Measurements from ENCODE around the gene KAT2B.

KAT2B gene

DNA sequence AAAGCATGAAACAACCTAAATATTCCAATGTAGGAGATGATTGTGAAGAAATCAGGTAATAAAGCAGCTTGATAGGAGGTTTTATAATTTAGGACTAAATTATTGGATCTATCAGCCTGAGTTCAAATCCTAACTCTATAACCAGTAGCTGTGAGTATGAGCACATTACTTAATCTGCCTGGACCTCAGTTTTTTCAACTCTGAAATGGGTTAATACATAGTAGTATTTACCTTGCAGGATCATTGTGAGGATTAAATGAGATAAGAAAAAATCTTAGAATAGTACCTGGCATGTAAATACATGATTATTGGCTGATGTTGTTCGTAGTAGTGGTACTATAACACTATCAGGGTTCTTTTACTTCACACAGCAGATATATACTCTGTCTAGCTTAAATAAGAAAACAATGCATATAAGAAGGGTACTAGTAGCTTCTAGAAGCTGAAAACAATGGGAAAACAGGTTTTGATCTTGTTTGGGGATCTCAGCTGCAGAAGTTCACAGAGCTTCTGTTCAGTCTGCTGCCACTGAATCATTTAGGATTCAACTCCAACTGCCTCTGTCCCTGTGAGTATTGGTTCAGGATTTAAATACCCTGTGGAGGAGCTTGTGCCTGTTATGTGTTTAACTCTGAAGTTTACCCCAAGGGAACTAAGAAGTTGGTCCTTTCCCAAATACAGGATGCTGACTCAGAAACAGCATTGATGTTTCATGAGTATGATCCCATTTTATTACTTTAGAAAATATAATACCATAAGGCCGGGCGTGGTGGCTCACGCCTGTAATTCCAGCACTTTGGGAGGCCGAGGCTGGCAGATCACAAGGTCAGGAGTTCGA, 34.2 kb downstream of the KAT2B start:
- Histone ChIP-seq H2BK120ac (ENCODE audit: low read depth, low read length) (no peak overlapping the region), H3K56ac (ENCODE audit: low read length) (no peak overlapping the region), H2BK5ac (ENCODE audit: low read length) (no peak overlapping the region), H3K27ac (ENCODE audit: low read depth, low read length) (no peak overlapping the region), H2AK5ac (ENCODE audit: low read length) (no peak overlapping the region), H3K4me1 (ENCODE audit: control insufficient read depth, low read depth, low read length) (no peaks in the 10 kb centered on the region), H2BK15ac (replicated peaks; ENCODE audit: low read depth) (no peak overlapping the region), H3K4ac (ENCODE audit: low read depth, low read length) (no peak overlapping the region), H3K79me2 (ENCODE audit: control insufficient read depth, insufficient read depth, low read length) (no peaks in the 10 kb centered on the region), H3K4me2 (ENCODE audit: low read length) (no peak overlapping the region), H3K23ac (ENCODE audit: low read length) (no peak overlapping the region), H3K9ac (ENCODE audit: low read length) (no peak overlapping the region), H3K36me3 (ENCODE audit: control insufficient read depth, insufficient read depth, low read length) (no peaks in the 10 kb centered on the region), H4K5ac (ENCODE audit: low read length) (no peak overlapping the region), H3K4me3 (ENCODE audit: low read length) (no peak overlapping the region), H3K79me1 (ENCODE audit: low read length) (no peaks in the 10 kb centered on the region), H4K8ac (ENCODE audit: low read depth, low read length) (no peak overlapping the region), H3K18ac (ENCODE audit: low read length) (no peak overlapping the region), H3K27me3 (ENCODE audit: insufficient read depth, low read length, poor library complexity) (no peaks in the 10 kb centered on the region)
- no peak for DNase-seq
- WGBS (ENCODE audit: extremely low coverage, insufficient coverage, low lambda C conversion rate), result no CpG with 5 or more reads among the region's 6 CpGs

DNA sequence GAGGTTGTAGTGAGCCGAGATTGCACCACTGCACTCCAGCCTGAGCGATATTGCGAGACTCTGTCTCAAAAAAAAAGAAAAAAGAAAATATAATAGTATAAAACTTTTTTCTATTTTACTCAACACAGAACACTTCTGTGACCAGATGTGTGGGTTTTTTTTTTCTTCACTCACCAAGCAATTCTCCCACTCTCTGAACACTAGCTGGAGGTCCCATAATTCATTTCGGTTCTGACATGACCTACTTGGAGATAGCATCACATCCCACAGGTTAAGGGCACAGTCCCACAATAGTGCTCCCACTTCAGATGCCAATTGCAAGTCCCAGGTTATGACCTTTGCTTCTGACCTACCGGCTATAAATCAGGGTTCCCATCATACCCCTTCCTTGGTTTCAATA, 35.0 kb downstream of the KAT2B start:
- WGBS (ENCODE audit: extremely low coverage, insufficient coverage, low lambda C conversion rate), result no CpG with 5 or more reads among the region's 5 CpGs
- Histone ChIP-seq H3K9ac (ENCODE audit: low read length) (no peak overlapping the region), H3K4ac (ENCODE audit: low read depth, low read length) (no peak overlapping the region), H2BK5ac (ENCODE audit: low read length) (no peak overlapping the region), H3K4me2 (ENCODE audit: low read length) (no peak overlapping the region), H4K8ac (ENCODE audit: low read depth, low read length) (no peak overlapping the region), H3K23ac (ENCODE audit: low read length) (no peak overlapping the region), H3K27me3 (ENCODE audit: insufficient read depth, low read length, poor library complexity) (no peaks in the 10 kb centered on the region), H3K79me2 (ENCODE audit: control insufficient read depth, insufficient read depth, low read length) (no peaks in the 10 kb centered on the region), H2BK15ac (replicated peaks; ENCODE audit: low read depth) (no peak overlapping the region), H2BK120ac (ENCODE audit: low read depth, low read length) (no peak overlapping the region), H3K36me3 (ENCODE audit: control insufficient read depth, insufficient read depth, low read length) (no peaks in the 10 kb centered on the region), H2AK5ac (ENCODE audit: low read length) (no peak overlapping the region), H3K4me1 (ENCODE audit: control insufficient read depth, low read depth, low read length) (no peaks in the 10 kb centered on the region), H3K27ac (ENCODE audit: low read depth, low read length) (no peak overlapping the region), H3K18ac (ENCODE audit: low read length) (no peak overlapping the region), H3K79me1 (ENCODE audit: low read length) (no peaks in the 10 kb centered on the region), H3K4me3 (ENCODE audit: low read length) (no peak overlapping the region), H4K5ac (ENCODE audit: low read length) (no peak overlapping the region), H3K56ac (ENCODE audit: low read length) (no peak overlapping the region)
- no peak for DNase-seq

- H3K4me3 ChIP-seq (ENCODE audit: low read length), result no peak overlapping the region
- WGBS (ENCODE audit: extremely low coverage, insufficient coverage, low lambda C conversion rate), result no CpG with 5 or more reads among the region's 6 CpGs
- H3K79me1 ChIP-seq (ENCODE audit: low read length), result no peaks in the 10 kb centered on the region
- no peak for DNase-seq
- no peaks in the 10 kb centered on the region for H3K4me1 ChIP-seq (ENCODE audit: control insufficient read depth, low read depth, low read length)
- H2AK5ac ChIP-seq (ENCODE audit: low read length), result no peak overlapping the region
- H3K4ac ChIP-seq (ENCODE audit: low read depth, low read length), result no peak overlapping the region
- H4K8ac ChIP-seq (ENCODE audit: low read depth, low read length), result no peak overlapping the region
- H3K27me3 ChIP-seq (ENCODE audit: insufficient read depth, low read length, poor library complexity), result no peaks in the 10 kb centered on the region
- no peaks in the 10 kb centered on the region for H3K36me3 ChIP-seq (ENCODE audit: control insufficient read depth, insufficient read depth, low read length)
- H4K5ac ChIP-seq (ENCODE audit: low read length), result no peak overlapping the region
- no peak overlapping the region for H2BK120ac ChIP-seq (ENCODE audit: low read depth, low read length)
- no peaks in the 10 kb centered on the region for H3K79me2 ChIP-seq (ENCODE audit: control insufficient read depth, insufficient read depth, low read length)
- H3K23ac ChIP-seq (ENCODE audit: low read length), result no peak overlapping the region
- H2BK15ac ChIP-seq (replicated peaks; ENCODE audit: low read depth), result no peak overlapping the region
- H3K56ac ChIP-seq (ENCODE audit: low read length), result no peak overlapping the region
- no peak overlapping the region for H3K18ac ChIP-seq (ENCODE audit: low read length)
- no peak overlapping the region for H3K4me2 ChIP-seq (ENCODE audit: low read length)
- H3K9ac ChIP-seq (ENCODE audit: low read length), result no peak overlapping the region
- no peak overlapping the region for H3K27ac ChIP-seq (ENCODE audit: low read depth, low read length)
- H2BK5ac ChIP-seq (ENCODE audit: low read length), result no peak overlapping the region
Measured at GRCh38 chr3:20076296-20076997, 36.2 kb downstream of the KAT2B start.

DNA sequence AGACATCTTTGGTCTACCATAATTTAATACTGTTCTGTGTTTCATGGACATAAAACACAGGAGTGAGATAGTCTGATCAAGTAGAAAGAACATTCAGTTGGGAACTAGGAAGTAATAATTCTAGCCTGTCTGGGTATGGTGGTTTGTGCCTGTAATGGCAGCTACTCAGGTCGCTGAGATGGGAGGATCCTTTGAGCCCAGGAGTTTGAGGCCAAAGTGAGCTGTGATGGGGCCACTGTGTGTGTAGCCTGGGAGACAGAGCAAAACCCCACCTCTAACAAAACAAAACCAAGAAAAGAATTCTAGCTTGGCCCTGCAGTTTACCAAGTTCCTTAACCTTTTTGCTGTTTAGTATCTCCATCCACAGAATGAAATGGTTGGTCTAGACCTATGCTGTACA, 36.8 kb downstream of the KAT2B start:
- Histone ChIP-seq H3K18ac (ENCODE audit: low read length) (no peak overlapping the region), H2BK15ac (replicated peaks; ENCODE audit: low read depth) (no peak overlapping the region), H3K23ac (ENCODE audit: low read length) (no peak overlapping the region), H3K27me3 (ENCODE audit: insufficient read depth, low read length, poor library complexity) (no peaks in the 10 kb centered on the region), H4K5ac (ENCODE audit: low read length) (no peak overlapping the region), H3K9ac (ENCODE audit: low read length) (no peak overlapping the region), H3K4me1 (ENCODE audit: control insufficient read depth, low read depth, low read length) (no peaks in the 10 kb centered on the region), H3K56ac (ENCODE audit: low read length) (no peak overlapping the region), H2BK120ac (ENCODE audit: low read depth, low read length) (no peak overlapping the region), H3K4ac (ENCODE audit: low read depth, low read length) (no peak overlapping the region), H3K27ac (ENCODE audit: low read depth, low read length) (no peak overlapping the region), H2BK5ac (ENCODE audit: low read length) (no peak overlapping the region), H3K79me2 (ENCODE audit: control insufficient read depth, insufficient read depth, low read length) (no peaks in the 10 kb centered on the region), H3K4me3 (ENCODE audit: low read length) (no peak overlapping the region), H2AK5ac (ENCODE audit: low read length) (no peak overlapping the region), H3K4me2 (ENCODE audit: low read length) (no peak overlapping the region), H3K79me1 (ENCODE audit: low read length) (no peaks in the 10 kb centered on the region), H3K36me3 (ENCODE audit: control insufficient read depth, insufficient read depth, low read length) (no peaks in the 10 kb centered on the region), H4K8ac (ENCODE audit: low read depth, low read length) (no peak overlapping the region)
- WGBS (ENCODE audit: extremely low coverage, insufficient coverage, low lambda C conversion rate), result no CpG with 5 or more reads among the region's 1 CpG
- DNase-seq, result no peak

- Histone ChIP-seq H3K4me1 (ENCODE audit: control insufficient read depth, low read depth, low read length) (no peaks in the 10 kb centered on the region), H2BK5ac (ENCODE audit: low read length) (no peak overlapping the region), H3K4ac (ENCODE audit: low read depth, low read length) (no peak overlapping the region), H3K79me1 (ENCODE audit: low read length) (no peaks in the 10 kb centered on the region), H2AK5ac (ENCODE audit: low read length) (no peak overlapping the region), H2BK120ac (ENCODE audit: low read depth, low read length) (no peak overlapping the region), H3K27ac (ENCODE audit: low read depth, low read length) (no peak overlapping the region), H3K36me3 (ENCODE audit: control insufficient read depth, insufficient read depth, low read length) (no peaks in the 10 kb centered on the region), H3K56ac (ENCODE audit: low read length) (no peak overlapping the region), H3K23ac (ENCODE audit: low read length) (no peak overlapping the region), H4K5ac (ENCODE audit: low read length) (no peak overlapping the region), H3K4me2 (ENCODE audit: low read length) (no peak overlapping the region), H3K18ac (ENCODE audit: low read length) (peak overlapping the region; percentile 28), H3K27me3 (ENCODE audit: insufficient read depth, low read length, poor library complexity) (no peaks in the 10 kb centered on the region), H3K4me3 (ENCODE audit: low read length) (no peak overlapping the region), H3K79me2 (ENCODE audit: control insufficient read depth, insufficient read depth, low read length) (no peaks in the 10 kb centered on the region), H4K8ac (ENCODE audit: low read depth, low read length) (no peak overlapping the region), H3K9ac (ENCODE audit: low read length) (no peak overlapping the region), H2BK15ac (replicated peaks; ENCODE audit: low read depth) (no peak overlapping the region)
- no peak for DNase-seq
- no CpG with 5 or more reads among the region's 9 CpGs for WGBS (ENCODE audit: extremely low coverage, insufficient coverage, low lambda C conversion rate)
Measured at GRCh38 chr3:20078194-20078714, 38.0 kb downstream of the KAT2B start.
